GM23338 (cell line): ENCODE data around the gene MAP1S. TPM values are rescaled to one million over a fixed set of nuclear protein-coding genes. Genes with fewer than 3 reads are reported as not detected.

ENCODE experiments used
- CREB1 ChIP-seq: fragments of 250-450 bp; sonication (Bioruptor Pico); IDR thresholded peaks from 2 replicates; pipeline ENCODE4 v1.5.0; 2020; ENCODE audit warnings: low read depth, mild to moderate bottlenecking, moderate library complexity
- EZH2phosphoT487 ChIP-seq: fragments of 200-600 bp; sonication (generic); IDR thresholded peaks from one replicate; pipeline ENCODE4 v1.8.1; 2018; ENCODE audit warnings: antibody characterized with exemption; ENCODE audit not compliant: unreplicated experiment
- JUNB ChIP-seq: IDR thresholded peaks from one replicate; pipeline ENCODE4 v1.6.1; 2016; ENCODE audit warnings: antibody characterized with exemption; ENCODE audit not compliant: unreplicated experiment
- polyA plus RNA-seq: library from polyadenylated mRNA; unstranded; fragments of >200 nt; fragmentation: Nextera tagmentation; extraction: Ambion mirVana; gene quantifications from 2 replicates; pipeline ENCODE4 v1.2.1, GENCODE V29; 2016
- total RNA-seq: library from RNA; depleted of rRNA; stranded (reverse); fragments of >200 nt; shearing (Covaris generic); gene quantifications from 2 replicates; pipeline ENCODE4 v1.2.3, GENCODE V29; 2014
- TF ChIP-seq, protein P1 (sequence below): fragments of 250-450 bp; sonication (Bioruptor Pico); IDR thresholded peaks from 2 replicates; pipeline ENCODE4 v1.5.0; 2020; ENCODE audit warnings: mild to moderate bottlenecking, moderate library complexity
- TF ChIP-seq, protein P2 (sequence below): IDR thresholded peaks from 2 replicates; pipeline ENCODE4 v1.6.1; 2016; ENCODE audit warnings: antibody characterized with exemption
- TF ChIP-seq, protein P3 (sequence below): IDR thresholded peaks from one replicate; pipeline ENCODE4 v1.6.1; 2018; ENCODE audit warnings: antibody characterized with exemption; ENCODE audit not compliant: unreplicated experiment

The MAP1S gene
- total and polyA plus RNA-seq, 2 experiments from 2014 or later: 102 to 104 TPM

DNA sequence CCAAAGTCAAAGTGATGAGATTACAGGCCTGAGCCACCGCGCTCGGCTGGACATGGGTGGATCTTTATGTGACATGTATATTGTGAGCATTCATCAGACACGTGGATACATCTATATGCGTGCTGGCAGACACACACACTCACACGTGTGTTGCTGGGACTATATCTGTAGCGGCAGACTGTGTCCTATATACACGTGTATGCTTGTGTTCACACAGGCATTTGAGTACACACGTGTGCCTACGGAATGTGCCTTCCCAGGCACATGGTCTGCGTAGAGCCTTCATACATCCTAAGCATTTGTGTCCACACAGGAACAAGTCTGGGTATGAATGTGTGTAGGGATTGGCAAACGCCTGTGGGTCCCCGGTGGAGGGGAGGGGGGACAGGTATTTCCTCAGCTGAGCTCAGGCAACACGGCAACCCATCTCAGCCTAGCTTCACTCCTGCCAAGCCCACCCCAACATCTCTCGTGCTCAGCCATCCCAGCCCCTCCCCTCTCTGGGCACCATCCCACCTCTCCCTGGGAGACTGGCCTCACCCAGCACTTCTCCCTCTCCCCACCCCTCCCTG is 33.7 kb upstream of the MAP1S start (continued):
- TF ChIP-seq, protein P1, sequence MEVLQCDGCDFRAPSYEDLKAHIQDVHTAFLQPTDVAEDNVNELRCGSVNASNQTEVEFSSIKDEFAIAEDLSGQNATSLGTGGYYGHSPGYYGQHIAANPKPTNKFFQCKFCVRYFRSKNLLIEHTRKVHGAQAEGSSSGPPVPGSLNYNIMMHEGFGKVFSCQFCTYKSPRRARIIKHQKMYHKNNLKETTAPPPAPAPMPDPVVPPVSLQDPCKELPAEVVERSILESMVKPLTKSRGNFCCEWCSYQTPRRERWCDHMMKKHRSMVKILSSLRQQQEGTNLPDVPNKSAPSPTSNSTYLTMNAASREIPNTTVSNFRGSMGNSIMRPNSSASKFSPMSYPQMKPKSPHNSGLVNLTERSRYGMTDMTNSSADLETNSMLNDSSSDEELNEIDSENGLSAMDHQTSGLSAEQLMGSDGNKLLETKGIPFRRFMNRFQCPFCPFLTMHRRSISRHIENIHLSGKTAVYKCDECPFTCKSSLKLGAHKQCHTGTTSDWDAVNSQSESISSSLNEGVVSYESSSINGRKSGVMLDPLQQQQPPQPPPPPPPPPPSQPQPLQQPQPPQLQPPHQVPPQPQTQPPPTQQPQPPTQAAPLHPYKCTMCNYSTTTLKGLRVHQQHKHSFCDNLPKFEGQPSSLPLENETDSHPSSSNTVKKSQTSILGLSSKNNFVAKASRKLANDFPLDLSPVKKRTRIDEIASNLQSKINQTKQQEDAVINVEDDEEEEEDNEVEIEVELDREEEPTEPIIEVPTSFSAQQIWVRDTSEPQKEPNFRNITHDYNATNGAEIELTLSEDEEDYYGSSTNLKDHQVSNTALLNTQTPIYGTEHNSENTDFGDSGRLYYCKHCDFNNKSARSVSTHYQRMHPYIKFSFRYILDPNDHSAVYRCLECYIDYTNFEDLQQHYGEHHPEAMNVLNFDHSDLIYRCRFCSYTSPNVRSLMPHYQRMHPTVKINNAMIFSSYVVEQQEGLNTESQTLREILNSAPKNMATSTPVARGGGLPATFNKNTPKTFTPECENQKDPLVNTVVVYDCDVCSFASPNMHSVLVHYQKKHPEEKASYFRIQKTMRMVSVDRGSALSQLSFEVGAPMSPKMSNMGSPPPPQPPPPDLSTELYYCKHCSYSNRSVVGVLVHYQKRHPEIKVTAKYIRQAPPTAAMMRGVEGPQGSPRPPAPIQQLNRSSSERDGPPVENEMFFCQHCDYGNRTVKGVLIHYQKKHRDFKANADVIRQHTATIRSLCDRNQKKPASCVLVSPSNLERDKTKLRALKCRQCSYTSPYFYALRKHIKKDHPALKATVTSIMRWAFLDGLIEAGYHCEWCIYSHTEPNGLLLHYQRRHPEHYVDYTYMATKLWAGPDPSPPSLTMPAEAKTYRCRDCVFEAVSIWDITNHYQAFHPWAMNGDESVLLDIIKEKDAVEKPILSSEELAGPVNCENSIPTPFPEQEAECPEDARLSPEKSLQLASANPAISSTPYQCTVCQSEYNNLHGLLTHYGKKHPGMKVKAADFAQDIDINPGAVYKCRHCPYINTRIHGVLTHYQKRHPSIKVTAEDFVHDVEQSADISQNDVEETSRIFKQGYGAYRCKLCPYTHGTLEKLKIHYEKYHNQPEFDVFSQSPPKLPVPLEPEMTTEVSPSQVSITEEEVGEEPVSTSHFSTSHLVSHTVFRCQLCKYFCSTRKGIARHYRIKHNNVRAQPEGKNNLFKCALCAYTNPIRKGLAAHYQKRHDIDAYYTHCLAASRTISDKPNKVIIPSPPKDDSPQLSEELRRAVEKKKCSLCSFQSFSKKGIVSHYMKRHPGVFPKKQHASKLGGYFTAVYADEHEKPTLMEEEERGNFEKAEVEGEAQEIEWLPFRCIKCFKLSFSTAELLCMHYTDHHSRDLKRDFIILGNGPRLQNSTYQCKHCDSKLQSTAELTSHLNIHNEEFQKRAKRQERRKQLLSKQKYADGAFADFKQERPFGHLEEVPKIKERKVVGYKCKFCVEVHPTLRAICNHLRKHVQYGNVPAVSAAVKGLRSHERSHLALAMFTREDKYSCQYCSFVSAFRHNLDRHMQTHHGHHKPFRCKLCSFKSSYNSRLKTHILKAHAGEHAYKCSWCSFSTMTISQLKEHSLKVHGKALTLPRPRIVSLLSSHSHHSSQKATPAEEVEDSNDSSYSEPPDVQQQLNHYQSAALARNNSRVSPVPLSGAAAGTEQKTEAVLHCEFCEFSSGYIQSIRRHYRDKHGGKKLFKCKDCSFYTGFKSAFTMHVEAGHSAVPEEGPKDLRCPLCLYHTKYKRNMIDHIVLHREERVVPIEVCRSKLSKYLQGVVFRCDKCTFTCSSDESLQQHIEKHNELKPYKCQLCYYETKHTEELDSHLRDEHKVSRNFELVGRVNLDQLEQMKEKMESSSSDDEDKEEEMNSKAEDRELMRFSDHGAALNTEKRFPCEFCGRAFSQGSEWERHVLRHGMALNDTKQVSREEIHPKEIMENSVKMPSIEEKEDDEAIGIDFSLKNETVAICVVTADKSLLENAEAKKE (CRISPR knock-in tag): no peak
- TF ChIP-seq, protein P2, sequence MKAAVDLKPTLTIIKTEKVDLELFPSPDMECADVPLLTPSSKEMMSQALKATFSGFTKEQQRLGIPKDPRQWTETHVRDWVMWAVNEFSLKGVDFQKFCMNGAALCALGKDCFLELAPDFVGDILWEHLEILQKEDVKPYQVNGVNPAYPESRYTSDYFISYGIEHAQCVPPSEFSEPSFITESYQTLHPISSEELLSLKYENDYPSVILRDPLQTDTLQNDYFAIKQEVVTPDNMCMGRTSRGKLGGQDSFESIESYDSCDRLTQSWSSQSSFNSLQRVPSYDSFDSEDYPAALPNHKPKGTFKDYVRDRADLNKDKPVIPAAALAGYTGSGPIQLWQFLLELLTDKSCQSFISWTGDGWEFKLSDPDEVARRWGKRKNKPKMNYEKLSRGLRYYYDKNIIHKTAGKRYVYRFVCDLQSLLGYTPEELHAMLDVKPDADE: no peak
- TF ChIP-seq CREB1 (CRISPR knock-in tag): no peak
- TF ChIP-seq, protein P3, sequence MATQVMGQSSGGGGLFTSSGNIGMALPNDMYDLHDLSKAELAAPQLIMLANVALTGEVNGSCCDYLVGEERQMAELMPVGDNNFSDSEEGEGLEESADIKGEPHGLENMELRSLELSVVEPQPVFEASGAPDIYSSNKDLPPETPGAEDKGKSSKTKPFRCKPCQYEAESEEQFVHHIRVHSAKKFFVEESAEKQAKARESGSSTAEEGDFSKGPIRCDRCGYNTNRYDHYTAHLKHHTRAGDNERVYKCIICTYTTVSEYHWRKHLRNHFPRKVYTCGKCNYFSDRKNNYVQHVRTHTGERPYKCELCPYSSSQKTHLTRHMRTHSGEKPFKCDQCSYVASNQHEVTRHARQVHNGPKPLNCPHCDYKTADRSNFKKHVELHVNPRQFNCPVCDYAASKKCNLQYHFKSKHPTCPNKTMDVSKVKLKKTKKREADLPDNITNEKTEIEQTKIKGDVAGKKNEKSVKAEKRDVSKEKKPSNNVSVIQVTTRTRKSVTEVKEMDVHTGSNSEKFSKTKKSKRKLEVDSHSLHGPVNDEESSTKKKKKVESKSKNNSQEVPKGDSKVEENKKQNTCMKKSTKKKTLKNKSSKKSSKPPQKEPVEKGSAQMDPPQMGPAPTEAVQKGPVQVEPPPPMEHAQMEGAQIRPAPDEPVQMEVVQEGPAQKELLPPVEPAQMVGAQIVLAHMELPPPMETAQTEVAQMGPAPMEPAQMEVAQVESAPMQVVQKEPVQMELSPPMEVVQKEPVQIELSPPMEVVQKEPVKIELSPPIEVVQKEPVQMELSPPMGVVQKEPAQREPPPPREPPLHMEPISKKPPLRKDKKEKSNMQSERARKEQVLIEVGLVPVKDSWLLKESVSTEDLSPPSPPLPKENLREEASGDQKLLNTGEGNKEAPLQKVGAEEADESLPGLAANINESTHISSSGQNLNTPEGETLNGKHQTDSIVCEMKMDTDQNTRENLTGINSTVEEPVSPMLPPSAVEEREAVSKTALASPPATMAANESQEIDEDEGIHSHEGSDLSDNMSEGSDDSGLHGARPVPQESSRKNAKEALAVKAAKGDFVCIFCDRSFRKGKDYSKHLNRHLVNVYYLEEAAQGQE: no peak
- no peak for TF ChIP-seq JUNB
- TF ChIP-seq EZH2phosphoT487: no peak
